Activated T-helper 17 cell treated with anti-CD3 and anti-CD28 coated beads, Interleukin-2, amount 50 U/mL, for 72 hours (primary cell): ENCODE data around the gene INTS1. TPM values are rescaled to one million over a fixed set of nuclear protein-coding genes. Genes with fewer than 3 reads are reported as not detected.
"Not testable (repeated sequence)": the region's sequence is repeated elsewhere in the genome, so short reads cannot be mapped to it uniquely, and the experiment has no call there.

ENCODE experiments used
- ATAC-seq: fragments of 150-1000 bp; cut with Tn5 transposase; replicated peaks from 2 replicates; pipeline ENCODE4 v1.10.0; 2021; ENCODE audit warnings: mild to moderate bottlenecking, moderate library complexity
- H3K27ac Mint-ChIP-seq: one replicate; pipeline ENCODE4 v1.8.0; 2022; ENCODE audit warnings: mixed read lengths
- H3K27me3 Mint-ChIP-seq: one replicate; pipeline ENCODE4 v1.8.0; 2022; ENCODE audit warnings: mixed read lengths
- H3K36me3 Mint-ChIP-seq: one replicate; pipeline ENCODE4 v1.8.0; 2022; ENCODE audit warnings: low read depth, mild to moderate bottlenecking, mixed read lengths
- H3K4me1 Mint-ChIP-seq: one replicate; pipeline ENCODE4 v1.8.0; 2022; ENCODE audit warnings: mixed read lengths
- H3K4me3 Mint-ChIP-seq: one replicate; pipeline ENCODE4 v1.8.0; 2022; ENCODE audit warnings: mild to moderate bottlenecking, mixed read lengths
- H3K9me3 Mint-ChIP-seq: one replicate; pipeline ENCODE4 v1.8.0; 2022; ENCODE audit warnings: mixed read lengths
- total RNA-seq, 2 donors: library from RNA; stranded (reverse); gene quantifications; one replicate each; pipeline ENCODE4 v1.2.3, GENCODE V29; 2022

Gene INTS1
- total RNA-seq, 2 donors from 2014 or later = 116 to 147 TPM

- Mint-ChIP-seq H3K27me3 (no peaks in the 10 kb centered on the region), H3K27ac (no peak overlapping the region), H3K4me1 (no peaks in the 10 kb centered on the region), H3K9me3 (no peaks in the 10 kb centered on the region), H3K4me3 (no peak overlapping the region), H3K36me3 (no peaks in the 10 kb centered on the region)
- ATAC-seq = no peak
Observed at GRCh38 chr7:1455241-1455939, 48.8 kb downstream of the INTS1 start.

- no peaks in the 10 kb centered on the region for H3K27me3 Mint-ChIP-seq
- H3K36me3 Mint-ChIP-seq = no peaks in the 10 kb centered on the region
- no peak overlapping the region for H3K27ac Mint-ChIP-seq
- no peaks in the 10 kb centered on the region for H3K4me1 Mint-ChIP-seq
- no peaks in the 10 kb centered on the region for H3K9me3 Mint-ChIP-seq
- no peak overlapping the region for H3K4me3 Mint-ChIP-seq
- no peak for ATAC-seq
Observed at GRCh38 chr7:1454542-1454941, 49.6 kb downstream of the INTS1 start.

GRCh38 chr7:1452205-1452604, 52.0 kb downstream of the INTS1 start:
- no peaks in the 10 kb centered on the region for H3K36me3 Mint-ChIP-seq
- H3K9me3 Mint-ChIP-seq = no peaks in the 10 kb centered on the region
- no peaks in the 10 kb centered on the region for H3K27me3 Mint-ChIP-seq
- no peak for ATAC-seq
- no peaks in the 10 kb centered on the region for H3K4me1 Mint-ChIP-seq
- no peak overlapping the region for H3K4me3 Mint-ChIP-seq
- no peak overlapping the region for H3K27ac Mint-ChIP-seq

- H3K4me3 Mint-ChIP-seq = no peak overlapping the region
- no peaks in the 10 kb centered on the region for H3K9me3 Mint-ChIP-seq
- H3K27me3 Mint-ChIP-seq = no peaks in the 10 kb centered on the region
- no peaks in the 10 kb centered on the region for H3K4me1 Mint-ChIP-seq
- no peaks in the 10 kb centered on the region for H3K36me3 Mint-ChIP-seq
- H3K27ac Mint-ChIP-seq = no peak overlapping the region
- no peak for ATAC-seq
Observed at GRCh38 chr7:1450987-1451386, 53.2 kb downstream of the INTS1 start.

- H3K36me3 Mint-ChIP-seq = no peaks in the 10 kb centered on the region
- no peaks in the 10 kb centered on the region for H3K4me1 Mint-ChIP-seq
- no peaks in the 10 kb centered on the region for H3K9me3 Mint-ChIP-seq
- no peaks in the 10 kb centered on the region for H3K27me3 Mint-ChIP-seq
- H3K27ac Mint-ChIP-seq = no peak overlapping the region
- no peak for ATAC-seq
- H3K4me3 Mint-ChIP-seq = no peak overlapping the region
Observed at GRCh38 chr7:1450431-1450830, 53.8 kb downstream of the INTS1 start.

GRCh38 chr7:1449951-1450350, 54.2 kb downstream of the INTS1 start:
- Mint-ChIP-seq H3K27ac (no peak overlapping the region), H3K36me3 (no peaks in the 10 kb centered on the region), H3K9me3 (no peaks in the 10 kb centered on the region), H3K4me1 (no peaks in the 10 kb centered on the region), H3K4me3 (no peak overlapping the region), H3K27me3 (no peaks in the 10 kb centered on the region)
- no peak for ATAC-seq

GRCh38 chr7:1449501-1449900, 54.7 kb downstream of the INTS1 start:
- no peak overlapping the region for H3K4me3 Mint-ChIP-seq
- H3K27ac Mint-ChIP-seq = no peak overlapping the region
- no peaks in the 10 kb centered on the region for H3K36me3 Mint-ChIP-seq
- H3K27me3 Mint-ChIP-seq = no peaks in the 10 kb centered on the region
- ATAC-seq = no peak
- no peaks in the 10 kb centered on the region for H3K9me3 Mint-ChIP-seq
- H3K4me1 Mint-ChIP-seq = no peaks in the 10 kb centered on the region

- Mint-ChIP-seq H3K27me3 (no peaks in the 10 kb centered on the region), H3K27ac (no peak overlapping the region), H3K4me1 (no peaks in the 10 kb centered on the region), H3K36me3 (no peaks in the 10 kb centered on the region), H3K4me3 (no peak overlapping the region), H3K9me3 (no peaks in the 10 kb centered on the region)
- ATAC-seq = no peak
Observed at GRCh38 chr7:1448958-1449357, 55.2 kb downstream of the INTS1 start.

GRCh38 chr7:1447551-1448244, 56.5 kb downstream of the INTS1 start:
- ATAC-seq = no peak
- Mint-ChIP-seq H3K4me3 (no peak overlapping the region), H3K27me3 (no peaks in the 10 kb centered on the region), H3K36me3 (no peaks in the 10 kb centered on the region), H3K4me1 (no peaks in the 10 kb centered on the region), H3K27ac (no peak overlapping the region), H3K9me3 (no peaks in the 10 kb centered on the region)

GRCh38 chr7:1447112-1447511, 57.1 kb downstream of the INTS1 start:
- no peak for ATAC-seq

GRCh38 chr7:1446620-1447032, 57.6 kb downstream of the INTS1 start:
- H3K36me3 Mint-ChIP-seq = no peaks in the 10 kb centered on the region
- no peak overlapping the region for H3K4me3 Mint-ChIP-seq
- H3K9me3 Mint-ChIP-seq = no peaks in the 10 kb centered on the region
- H3K4me1 Mint-ChIP-seq = no peaks in the 10 kb centered on the region
- peak; percentile 19 for ATAC-seq
- no peak overlapping the region for H3K27ac Mint-ChIP-seq
- no peaks in the 10 kb centered on the region for H3K27me3 Mint-ChIP-seq

More at GRCh38 chr7:1447112-1447511, 57.1 kb downstream of the INTS1 start:
- no peaks in the 10 kb centered on the region for H3K27me3 Mint-ChIP-seq
- no peaks in the 10 kb centered on the region for H3K36me3 Mint-ChIP-seq
- H3K4me1 Mint-ChIP-seq = no peaks in the 10 kb centered on the region
- H3K4me3 Mint-ChIP-seq = no peak overlapping the region
- H3K9me3 Mint-ChIP-seq = no peaks in the 10 kb centered on the region
- H3K27ac Mint-ChIP-seq = no peak overlapping the region

- not testable (repeated sequence) for H3K4me3 Mint-ChIP-seq, H3K27ac Mint-ChIP-seq, H3K4me1 Mint-ChIP-seq, H3K36me3 Mint-ChIP-seq, H3K27me3 Mint-ChIP-seq, H3K9me3 Mint-ChIP-seq, ATAC-seq
Observed at GRCh38 chr7:1446026-1446425, 58.2 kb downstream of the INTS1 start.

GRCh38 chr7:1445341-1445740, 58.8 kb downstream of the INTS1 start:
- H3K4me3 Mint-ChIP-seq = no peak overlapping the region
- no peaks in the 10 kb centered on the region for H3K9me3 Mint-ChIP-seq
- H3K27ac Mint-ChIP-seq = no peak overlapping the region
- H3K27me3 Mint-ChIP-seq = no peaks in the 10 kb centered on the region
- H3K36me3 Mint-ChIP-seq = no peaks in the 10 kb centered on the region
- no peaks in the 10 kb centered on the region for H3K4me1 Mint-ChIP-seq
- ATAC-seq = no peak

- no peak for ATAC-seq
- Mint-ChIP-seq H3K27me3 (no peaks in the 10 kb centered on the region), H3K4me1 (no peaks in the 10 kb centered on the region), H3K4me3 (no peak overlapping the region), H3K27ac (no peak overlapping the region), H3K36me3 (no peaks in the 10 kb centered on the region), H3K9me3 (no peaks in the 10 kb centered on the region)
Observed at GRCh38 chr7:1444925-1445322, 59.3 kb downstream of the INTS1 start.

GRCh38 chr7:1444214-1444924, 59.8 kb downstream of the INTS1 start:
- Mint-ChIP-seq H3K36me3 (no peaks in the 10 kb centered on the region), H3K27me3 (no peaks in the 10 kb centered on the region), H3K9me3 (no peaks in the 10 kb centered on the region), H3K27ac (no peak overlapping the region), H3K4me3 (no peak overlapping the region), H3K4me1 (no peaks in the 10 kb centered on the region)
- no peak for ATAC-seq
